ENCODE results near the gene KCNK13. TPM values are rescaled to one million over a fixed set of nuclear protein-coding genes. Genes with fewer than 3 reads are reported as not detected.
A peak's percentile ranks its signal among the peaks of the same experiment; 100 is the strongest.

The KCNK13 gene
- total RNA-seq, result 10 to 100 TPM; 42.5 to 59.1 TPM
- 26.2 TPM for polyA plus RNA-seq (ENCODE audit: insufficient read depth, low read depth, low replicate concordance)
- long read RNA-seq, donor 1, transcript KCNK13-201 (2 exons, 2,522 nt), result major isoform, 5 of 5 reads
- long read RNA-seq, donor 1, partial matches to known transcripts, result 0 of 5 reads
- long read RNA-seq, donor 1, other reads (novel, unspliced or antisense), result 0 of 5 reads
- long read RNA-seq, donor 2, partial matches to known transcripts, result 5 of 5 reads
- long read RNA-seq, donor 2, other reads (novel, unspliced or antisense), result 0 of 5 reads

DNA sequence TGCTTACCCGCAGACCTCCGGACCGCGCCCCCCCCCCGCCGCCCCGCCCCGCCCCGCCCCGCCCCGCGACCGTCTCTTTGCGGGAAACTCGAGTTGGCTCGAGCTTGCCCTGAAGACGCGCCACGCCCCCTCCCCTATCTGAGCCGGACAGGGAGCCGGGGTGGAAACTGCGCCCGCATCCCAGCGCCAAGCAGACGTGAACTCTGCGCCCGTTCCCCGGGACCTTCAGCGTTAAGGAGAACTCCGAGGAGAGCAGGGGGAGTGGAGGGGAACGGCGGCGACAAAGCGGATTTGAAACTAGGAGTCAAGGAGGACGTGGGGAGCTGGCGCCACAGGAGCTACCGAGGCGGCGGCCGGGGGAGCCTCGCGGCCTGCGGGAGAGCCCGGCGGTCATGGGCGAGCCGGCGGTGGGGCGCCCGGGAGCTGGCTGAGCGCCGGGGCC lies at the start of gene KCNK13:
TSS of gene KCNK13 (plus strand) at position 310 of the 442 bp plus-strand sequence. CDS start 212 bp downstream, outside the sequence.
- TF ChIP-seq, protein P1, sequence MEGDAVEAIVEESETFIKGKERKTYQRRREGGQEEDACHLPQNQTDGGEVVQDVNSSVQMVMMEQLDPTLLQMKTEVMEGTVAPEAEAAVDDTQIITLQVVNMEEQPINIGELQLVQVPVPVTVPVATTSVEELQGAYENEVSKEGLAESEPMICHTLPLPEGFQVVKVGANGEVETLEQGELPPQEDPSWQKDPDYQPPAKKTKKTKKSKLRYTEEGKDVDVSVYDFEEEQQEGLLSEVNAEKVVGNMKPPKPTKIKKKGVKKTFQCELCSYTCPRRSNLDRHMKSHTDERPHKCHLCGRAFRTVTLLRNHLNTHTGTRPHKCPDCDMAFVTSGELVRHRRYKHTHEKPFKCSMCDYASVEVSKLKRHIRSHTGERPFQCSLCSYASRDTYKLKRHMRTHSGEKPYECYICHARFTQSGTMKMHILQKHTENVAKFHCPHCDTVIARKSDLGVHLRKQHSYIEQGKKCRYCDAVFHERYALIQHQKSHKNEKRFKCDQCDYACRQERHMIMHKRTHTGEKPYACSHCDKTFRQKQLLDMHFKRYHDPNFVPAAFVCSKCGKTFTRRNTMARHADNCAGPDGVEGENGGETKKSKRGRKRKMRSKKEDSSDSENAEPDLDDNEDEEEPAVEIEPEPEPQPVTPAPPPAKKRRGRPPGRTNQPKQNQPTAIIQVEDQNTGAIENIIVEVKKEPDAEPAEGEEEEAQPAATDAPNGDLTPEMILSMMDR (IDR thresholded peaks at IDR 0.05), result no peak
- TF ChIP-seq POLR2A (IDR thresholded peaks at IDR 0.05), result no peak
- Histone ChIP-seq H3K36me3 (ENCODE audit: low read depth, missing control alignments) (no peaks in the 10 kb centered on the region), H3K9me3 (no peaks in the 10 kb centered on the region), H3K4me3 (peak within 1 kb of the TSS; percentile 53 to 65), H3K27ac (peak within 1 kb of the TSS; percentile 30 to 33), H3K4me1 (no peaks in the 10 kb centered on the region), H3K27me3 (no peaks in the 10 kb centered on the region)
- peak; percentile 64 for DNase-seq
- intact Hi-C loops (cut with DNase I; ENCODE audit: low total_unique reads), result no loop called here
- WGBS, 2 donors, result 1% methylated on average over 29 to 38 of the region's 52 CpGs

DNA sequence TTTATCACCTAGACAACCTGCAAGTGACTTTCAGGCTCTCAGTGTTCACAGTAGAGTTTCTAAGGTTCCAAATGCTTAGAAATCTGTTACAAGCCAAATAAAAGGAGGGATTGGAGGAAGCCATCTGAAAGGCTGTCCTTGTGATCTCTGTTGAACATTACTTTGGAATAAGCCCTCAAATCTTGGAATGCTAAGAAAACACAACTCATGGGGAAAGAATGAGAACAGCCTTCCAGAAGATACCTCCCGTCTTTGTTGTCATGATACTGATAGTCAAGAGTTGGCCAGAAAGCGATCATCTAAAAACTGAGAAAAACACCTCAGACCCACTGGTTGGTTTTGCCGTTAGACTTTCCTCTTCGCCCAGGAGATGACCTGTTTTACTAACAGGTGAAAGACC lies 44.4 kb upstream of the KCNK13 start:
- DNase-seq, result no peak
- TF ChIP-seq, protein P1 (IDR thresholded peaks at IDR 0.05), result no peak
- no peak for TF ChIP-seq POLR2A (IDR thresholded peaks at IDR 0.05)
- H3K27me3 ChIP-seq, result no peaks in the 10 kb centered on the region
- H3K27ac ChIP-seq, result no peak overlapping the region
- 92 to 95% methylated on average over 4 of the region's 4 CpGs for WGBS, 2 donors
- H3K4me1 ChIP-seq, result no peaks in the 10 kb centered on the region
- H3K9me3 ChIP-seq, result no peaks in the 10 kb centered on the region
- H3K36me3 ChIP-seq (ENCODE audit: low read depth, missing control alignments), result no peaks in the 10 kb centered on the region
- no peak overlapping the region for H3K4me3 ChIP-seq
- intact Hi-C loops (cut with DNase I; ENCODE audit: low total_unique reads), result no loop called here

DNA sequence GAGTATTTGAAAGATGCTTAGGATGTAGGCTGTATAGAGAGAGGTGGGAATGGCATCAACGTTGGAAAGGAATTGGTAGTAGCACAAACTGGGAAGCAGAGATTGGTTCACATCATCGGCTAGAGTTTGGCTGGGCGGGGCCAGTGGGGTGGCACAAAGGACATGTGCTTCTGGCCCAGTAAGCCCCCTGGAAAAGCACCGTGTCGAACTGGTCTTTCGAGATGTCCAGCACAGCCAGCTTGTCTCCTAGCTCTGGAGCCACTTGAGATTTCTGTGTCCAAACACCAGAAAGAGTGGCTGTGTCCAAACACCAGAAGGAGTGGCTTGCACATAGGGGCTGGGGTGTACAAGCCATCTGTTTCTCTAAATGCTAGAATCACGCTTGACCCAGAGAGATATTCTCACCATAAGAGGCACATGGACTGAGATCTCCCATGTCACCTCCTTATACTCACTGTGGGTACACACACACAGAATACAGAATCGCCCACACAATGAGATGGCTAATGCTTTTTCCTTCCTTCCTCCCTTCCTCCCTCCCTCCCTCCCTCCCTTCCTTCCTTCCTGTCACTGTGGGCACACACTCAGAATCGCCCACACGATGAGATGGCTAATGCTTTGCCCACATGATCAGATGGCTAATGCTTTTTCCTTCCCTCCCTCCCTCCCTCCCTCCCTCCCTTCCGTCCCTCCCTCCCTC lies 41.8 kb upstream of the KCNK13 start:
- intact Hi-C loops (cut with DNase I; ENCODE audit: low total_unique reads), result no loop called here
- WGBS, 2 donors, result 89 to 92% methylated on average over 10 to 11 of the region's 11 CpGs

DNA sequence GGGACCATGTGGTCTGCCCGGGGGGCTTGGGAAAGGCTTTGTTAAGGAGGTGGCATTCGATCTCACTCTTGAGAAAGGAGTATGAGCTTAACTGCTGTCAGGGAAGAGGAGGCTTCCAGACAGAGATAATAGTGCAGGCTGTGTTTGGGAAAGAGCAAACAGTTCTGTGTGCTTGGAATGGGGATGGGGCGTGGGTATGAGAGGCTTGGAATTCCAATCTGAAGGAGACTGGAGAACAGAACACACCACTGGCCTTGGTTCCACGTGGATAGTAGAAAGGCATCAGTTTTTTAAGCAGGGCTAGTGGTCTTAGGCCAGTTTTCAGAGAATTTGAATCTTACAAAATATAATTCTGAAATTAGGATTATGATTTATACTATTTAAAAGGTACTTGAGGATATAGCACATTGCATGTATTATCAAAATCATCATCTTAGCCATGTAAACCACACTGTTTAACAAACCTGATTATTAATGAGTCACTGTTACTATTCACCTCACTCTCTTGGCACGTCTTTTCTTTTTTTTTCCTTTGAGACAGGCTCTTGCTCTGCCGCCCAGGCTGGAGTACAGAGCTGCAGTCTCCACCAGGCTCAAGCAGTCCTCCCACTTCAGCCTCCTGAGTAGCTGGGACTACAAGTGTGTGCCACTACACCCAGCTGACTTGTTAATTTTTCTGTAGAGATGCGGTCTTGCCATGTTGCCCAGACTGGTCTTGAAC lies 38.5 kb upstream of the KCNK13 start:
- intact Hi-C loops (cut with DNase I; ENCODE audit: low total_unique reads), result no loop called here
- no peaks in the 10 kb centered on the region for H3K36me3 ChIP-seq (ENCODE audit: low read depth, missing control alignments)
- DNase-seq, result peak; percentile 44

More for the DNA sequence above, 41.8 kb upstream of the KCNK13 start:
- Histone ChIP-seq H3K27me3 (no peaks in the 10 kb centered on the region), H3K4me3 (no peak overlapping the region), H3K9me3 (no peaks in the 10 kb centered on the region), H3K4me1 (peaks cover 22% of the 10 kb centered on the region), H3K36me3 (ENCODE audit: low read depth, missing control alignments) (no peaks in the 10 kb centered on the region), H3K27ac (no peak overlapping the region)
- TF ChIP-seq, protein P1 (IDR thresholded peaks at IDR 0.05), result no peak
- TF ChIP-seq POLR2A (IDR thresholded peaks at IDR 0.05), result no peak
- no peak for DNase-seq

More for the DNA sequence above, 38.5 kb upstream of the KCNK13 start:
- Histone ChIP-seq H3K27me3 (no peaks in the 10 kb centered on the region), H3K4me3 (no peak overlapping the region), H3K9me3 (no peaks in the 10 kb centered on the region), H3K4me1 (peaks cover 33% of the 10 kb centered on the region), H3K27ac (peak overlapping the region; percentile 59 to 71)
- TF ChIP-seq POLR2A (IDR thresholded peaks at IDR 0.05), result no peak
- TF ChIP-seq, protein P1 (IDR thresholded peaks at IDR 0.05), result no peak
- WGBS, 2 donors, result 62 to 63% methylated on average over 7 of the region's 7 CpGs
